GM19395 (cell line): ENCODE results near the gene RASGRP4.
"Not testable (repeated sequence)": the region's sequence is repeated elsewhere in the genome, so short reads cannot be mapped to it uniquely, and the experiment has no call there.

Source experiments
- ATAC-seq: cut with Tn5 transposase; IDR thresholded peaks from one replicate; pipeline ENCODE4 v1.9.1; 2021; ENCODE audit warnings: mild to moderate bottlenecking, moderate library complexity; ENCODE audit not compliant: unreplicated experiment

Gene RASGRP4

GRCh38 chr19:38448225-38448624, 22.2 kb upstream of the RASGRP4 start:
- ATAC-seq = no peak

- ATAC-seq = no peak
These were observed 19.3 kb upstream of the RASGRP4 start for GRCh38 chr19:38445362-38445761.

- ATAC-seq = no peak
These were observed 18.0 kb upstream of the RASGRP4 start for GRCh38 chr19:38444026-38444425.

- no peak for ATAC-seq
These were observed 17.5 kb upstream of the RASGRP4 start for GRCh38 chr19:38443458-38443999.

GRCh38 chr19:38442736-38443135, 16.7 kb upstream of the RASGRP4 start:
- ATAC-seq = no peak

- no peak for ATAC-seq
These were observed 15.8 kb upstream of the RASGRP4 start for GRCh38 chr19:38441657-38442348.

- no peak for ATAC-seq
These were observed 14.6 kb upstream of the RASGRP4 start for GRCh38 chr19:38440592-38440991.

GRCh38 chr19:38437917-38438316, 11.9 kb upstream of the RASGRP4 start:
- no peak for ATAC-seq

GRCh38 chr19:38437295-38437694, 11.3 kb upstream of the RASGRP4 start:
- no peak for ATAC-seq

- no peak for ATAC-seq
These were observed 8.6 kb upstream of the RASGRP4 start for GRCh38 chr19:38434549-38435051.

- ATAC-seq = no peak
These were observed 7.3 kb upstream of the RASGRP4 start, which contains the start of gene RYR1 for GRCh38 chr19:38433268-38433733. Gene RYR1 (plus strand): TSS chr19:38433691. CDS start chr19:38433830, 139 bp downstream.

GRCh38 chr19:38430931-38431330, 4.9 kb upstream of the RASGRP4 start:
- no peak for ATAC-seq

GRCh38 chr19:38429811-38430156, 3.8 kb upstream of the RASGRP4 start:
- ATAC-seq = no peak

- ATAC-seq = no peak
These were observed 3.2 kb upstream of the RASGRP4 start for GRCh38 chr19:38429055-38429810.

GRCh38 chr19:38427035-38427677, 1.1 kb upstream of the RASGRP4 start:
- ATAC-seq = not testable (repeated sequence)

GRCh38 chr19:38425222-38425809, 703 bp downstream of the RASGRP4 start:
- no peak for ATAC-seq

GRCh38 chr19:38424272-38424671, 1.7 kb downstream of the RASGRP4 start:
- ATAC-seq = no peak

- ATAC-seq = no peak
These were observed 3.6 kb downstream of the RASGRP4 start for GRCh38 chr19:38422438-38422837.

GRCh38 chr19:38421856-38422255, 4.2 kb downstream of the RASGRP4 start:
- no peak for ATAC-seq

- ATAC-seq = no peak
These were observed 5.1 kb downstream of the RASGRP4 start for GRCh38 chr19:38420935-38421334.
